NCI-H1417 (cell line): Measurements from ENCODE around the gene PHF23.
A peak's percentile ranks its signal among the peaks of the same experiment; 100 is the strongest.

Experiments
- DNase-seq, 3 experiments: peaks; one replicate each; lab custom pipeline; 2025; lab: John Stamatoyannopoulos, UW

PHF23 gene

GRCh38 chr17:7203391-7203790, 35.9 kb downstream of the PHF23 start:
- no peak for DNase-seq

DNA sequence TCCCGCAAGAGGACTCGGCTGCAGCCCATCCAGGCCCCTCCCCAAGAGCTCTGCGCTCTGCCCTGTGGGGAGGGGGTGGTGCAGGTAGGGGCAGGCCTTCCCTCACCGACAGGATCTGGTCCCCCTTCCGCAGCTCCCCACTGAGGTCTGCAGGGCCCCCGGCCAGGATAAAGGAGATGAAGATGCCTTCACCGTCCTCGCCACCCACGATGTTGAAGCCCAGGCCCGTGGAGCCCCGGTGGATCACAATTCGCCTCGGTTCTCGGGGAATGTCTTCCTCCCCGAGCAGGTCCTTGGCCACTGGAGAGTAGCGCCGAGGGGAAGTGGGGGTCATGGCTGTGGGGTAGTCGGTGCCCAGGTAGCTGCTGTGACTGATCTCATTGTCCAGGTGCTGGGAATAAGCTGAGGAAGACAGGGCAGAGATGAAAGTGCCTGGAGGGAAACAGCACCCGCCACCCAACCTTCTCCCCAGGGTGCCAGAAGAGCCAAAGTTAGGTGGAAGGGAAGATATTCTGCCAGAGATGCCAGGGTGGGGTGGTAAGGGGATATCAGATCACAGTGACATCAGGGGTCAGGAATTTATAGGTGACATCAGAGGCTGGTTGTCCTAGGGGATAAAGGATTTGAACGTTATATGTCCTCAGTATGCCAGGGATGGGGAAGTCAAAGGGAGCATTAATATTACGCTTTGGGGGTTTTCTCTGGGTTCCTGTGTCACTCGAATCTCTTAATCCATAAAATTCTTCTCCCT, 42.4 kb downstream of the PHF23 start:
- DNase-seq: no peak

- no peak for DNase-seq
Observed at GRCh38 chr17:7195971-7196370, 43.3 kb downstream of the PHF23 start.

DNA sequence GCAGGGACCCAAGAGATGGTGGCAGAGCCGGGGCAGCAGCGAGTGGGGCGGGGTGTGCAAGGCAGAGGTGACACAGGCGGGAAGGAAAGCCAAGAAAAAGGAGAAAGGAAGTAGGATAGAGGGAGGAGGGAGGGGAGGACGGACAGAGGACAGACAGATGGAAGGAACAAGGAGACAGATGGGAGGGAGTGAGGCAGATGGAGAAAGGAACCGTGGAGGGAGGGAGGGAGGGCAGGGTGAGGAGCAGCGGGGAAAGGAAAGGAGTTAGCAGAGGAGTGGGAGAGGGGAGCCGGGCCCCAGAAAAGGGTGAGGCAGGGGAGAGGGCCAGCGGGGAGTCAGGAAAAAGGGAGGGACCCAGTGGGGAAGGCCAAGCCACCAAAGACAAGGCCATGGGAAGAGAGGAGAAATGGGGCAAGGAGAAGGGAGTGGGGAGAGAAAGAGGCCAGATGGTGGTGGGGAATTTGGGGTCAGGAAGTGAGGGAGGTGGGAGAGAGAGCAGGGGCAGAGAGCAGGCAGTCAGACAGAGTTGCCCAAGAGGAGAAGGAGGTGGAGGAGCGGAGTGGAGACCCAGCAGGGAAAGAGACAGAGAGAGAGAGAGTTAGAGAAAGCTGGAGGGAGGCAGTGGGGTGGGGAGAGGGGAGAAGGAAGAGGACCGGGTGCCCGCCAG, 46.9 kb downstream of the PHF23 start:
- DNase-seq: no peak

DNA sequence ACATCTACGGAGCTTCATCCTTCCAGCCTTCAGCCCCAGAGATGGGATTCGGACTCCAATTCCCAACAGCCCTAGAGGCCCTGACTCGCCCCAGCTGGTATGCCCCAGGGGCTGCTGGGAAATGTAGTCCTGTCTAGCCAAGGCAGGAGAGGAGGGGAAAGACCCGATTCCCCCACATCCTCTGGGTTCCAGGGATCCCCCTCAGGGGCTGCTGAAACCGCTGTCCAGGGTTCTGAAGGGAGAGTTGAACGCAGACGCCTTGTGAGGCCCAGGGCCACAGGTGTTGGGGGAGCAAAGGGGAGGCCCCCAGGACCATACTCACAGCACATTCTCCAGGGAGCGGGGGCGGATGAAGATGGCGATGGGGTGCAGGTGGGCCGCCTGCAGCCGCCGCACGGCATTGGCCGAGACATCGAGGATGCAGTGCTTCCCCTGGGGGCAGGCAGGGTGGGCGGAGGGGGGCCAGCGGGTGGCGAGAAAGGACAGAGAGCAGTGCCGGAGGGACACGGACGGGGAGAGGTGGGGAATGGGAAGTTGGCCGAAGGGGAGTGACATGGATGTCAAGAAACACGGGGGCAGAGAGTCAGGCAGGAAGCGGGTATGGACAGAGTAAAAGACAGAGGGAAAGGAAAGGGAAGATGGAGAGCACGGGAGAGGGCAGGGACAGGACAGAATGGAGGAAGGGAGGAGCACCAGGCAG, 47.5 kb downstream of the PHF23 start:
- DNase-seq: peak in 2 of 3 experiments; percentile 10 to 18

DNA sequence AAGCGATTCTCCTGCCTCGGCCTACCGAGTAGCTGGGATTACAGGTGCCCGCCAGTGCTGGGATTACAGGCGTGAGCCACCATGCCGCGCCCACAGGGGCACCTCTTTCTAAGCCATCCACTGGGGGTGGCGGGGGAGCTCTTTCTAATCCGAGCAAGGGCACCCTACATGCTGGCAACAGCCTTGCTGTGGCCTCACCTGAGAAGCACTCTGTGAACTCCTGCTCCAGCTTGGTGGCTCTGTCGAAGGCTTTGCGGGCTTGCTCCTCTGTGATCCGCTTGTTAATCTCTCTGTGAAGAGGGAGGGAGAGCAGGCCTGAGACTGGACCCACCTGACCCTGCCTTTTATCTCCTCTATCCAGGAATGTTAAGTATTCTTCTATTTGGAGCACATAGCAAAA, 48.2 kb downstream of the PHF23 start:
- no peak for DNase-seq

DNA sequence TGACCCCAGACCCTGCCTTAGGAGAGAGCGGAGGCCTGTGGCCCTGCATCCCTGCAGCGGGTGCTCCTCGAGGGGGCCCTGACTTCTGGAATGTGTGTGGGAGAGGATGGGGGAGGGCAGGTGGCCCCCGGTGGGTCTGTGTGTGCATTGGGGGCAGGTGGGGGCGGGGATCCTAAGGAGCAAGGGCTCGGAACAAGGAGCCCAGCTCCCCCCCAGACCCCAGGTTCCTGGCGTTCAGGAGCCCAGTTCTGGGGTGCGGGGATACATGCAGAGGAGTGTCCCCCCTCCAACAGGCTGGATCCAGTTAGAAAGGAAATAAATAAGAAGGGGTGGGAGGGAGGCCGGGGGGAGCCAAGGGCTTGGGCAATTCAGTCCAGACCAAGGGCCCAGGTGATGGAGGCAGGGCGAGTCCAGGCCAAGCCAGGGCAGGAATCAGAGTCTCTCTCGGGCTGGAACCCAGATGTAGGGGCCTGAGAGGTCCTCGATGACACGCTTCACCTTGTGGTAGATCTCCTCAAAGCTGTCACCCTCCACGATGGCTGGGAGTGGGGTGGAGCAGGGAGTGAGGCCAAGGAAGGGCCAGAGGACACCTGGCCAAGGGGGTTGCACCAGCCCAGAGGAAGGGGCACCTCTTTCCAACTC, 48.9 kb downstream of the PHF23 start:
- DNase-seq: no peak

- no peak for DNase-seq
Observed at GRCh38 chr17:7186241-7186640, 53.0 kb downstream of the PHF23 start.
